Peyer's patch (tissue), 4 donors: ENCODE measurements around the gene MTM1.

ENCODE experiments used
- CTCF ChIP-seq, 6 experiments: fragments of 450-650 bp in 4 of 6; fragments of 200-600 bp in 2 of 6; sonication (generic) in 1 of 6; IDR thresholded peaks; one replicate each; pipeline ENCODE4 v1.5.1; 2017 to 2019; ENCODE audit warnings: antibody characterized with exemption in 6 of 6, mild to moderate bottlenecking in 3 of 6, moderate library complexity in 1 of 6
- POLR2A ChIP-seq, 2 donors: fragments of 450-650 bp; IDR thresholded peaks; one replicate each; pipeline ENCODE4 v1.5.1; 2017; ENCODE audit warnings: antibody characterized with exemption in 2 of 2, mild to moderate bottlenecking in 2 of 2, moderate library complexity in 2 of 2

- TF ChIP-seq CTCF (IDR thresholded peaks at IDR 0.05) (no peak), POLR2A (IDR thresholded peaks at IDR 0.05) (no peak)
Measured at GRCh38 chrX:150565551-150565950, 2.9 kb upstream of the MTM1 start.
